ENCODE results near the gene RAB3GAP1. TPM values are rescaled to one million over a fixed set of nuclear protein-coding genes. Genes with fewer than 3 reads are reported as not detected.

RAB3GAP1 gene
- total and polyA plus RNA-seq, 2 of the 4 experiments (the other 2 are of a cell fraction), result 21.2 to 65.8 TPM

DNA sequence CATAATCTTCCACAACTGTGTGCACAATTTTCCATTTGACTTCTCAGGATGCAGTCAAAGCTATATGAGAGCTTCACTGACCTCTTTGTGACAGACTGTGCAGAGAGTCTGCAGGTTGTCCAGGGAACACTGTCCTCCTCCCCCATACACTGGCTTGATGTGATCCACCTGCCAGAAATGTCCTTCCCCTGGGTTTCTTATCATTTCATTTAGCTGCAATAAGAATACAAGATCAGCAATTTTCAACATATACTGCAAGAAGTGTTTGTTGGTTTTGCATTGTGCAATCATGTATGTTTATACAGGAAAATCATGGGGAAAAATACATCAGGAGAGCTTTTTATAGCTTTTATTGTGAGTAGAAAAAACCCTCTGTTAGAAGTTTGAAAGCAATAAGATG is 150.7 kb downstream of the RAB3GAP1 start:
- no peak overlapping the region for H2BK120ac ChIP-seq (ENCODE audit: low read depth, low read length)
- no peak overlapping the region for H4K91ac ChIP-seq (ENCODE audit: insufficient read depth, low read depth, low read length)
- H3K27me3 ChIP-seq (ENCODE audit: control insufficient read depth, insufficient read depth, low read length), result no peaks in the 10 kb centered on the region
- in situ Hi-C loops (cut with MboI; ENCODE audit: low sequenced_read_pairs) (no loop called here), intact Hi-C loops (cut with micrococcal nuclease) (no loop called here), dilution Hi-C loops (cut with HindIII; ENCODE audit: low sequenced_read_pairs, unreplicated experiment) (no loop called here)
- no peaks in the 10 kb centered on the region for H3K79me1 ChIP-seq (ENCODE audit: low read depth in 1 of 2, low read length in 2 of 2)
- no peak overlapping the region for H3K9ac ChIP-seq (ENCODE audit: low read depth, low read length)
- no peak overlapping the region for H2AFZ ChIP-seq (replicated peaks; ENCODE audit: low read length, poor library complexity)
- H3K56ac ChIP-seq (ENCODE audit: extremely low read depth, insufficient read depth, low read length), result no peak overlapping the region
- no peak overlapping the region for H2BK15ac ChIP-seq (ENCODE audit: low read depth, low read length)
- no peak overlapping the region for H4K8ac ChIP-seq (ENCODE audit: low read depth in 2 of 2, low read length in 2 of 2)
- no peak overlapping the region for H2AK5ac ChIP-seq (ENCODE audit: low read depth, low read length)
- no peak overlapping the region for H3K27ac ChIP-seq (ENCODE audit: insufficient read depth, low read length)
- CTCF ChIA-PET, result interaction anchor here (1.0 kb wide), 1 partner anchor 17 kb away, joined by 3 read pairs; no protein-coding TSS in a partner anchor
- no TSS peak for BruUV-seq (replicated peaks)
- H3K9me1 ChIP-seq (ENCODE audit: insufficient read depth, low read length), result no peaks in the 10 kb centered on the region
- H3K4ac ChIP-seq (ENCODE audit: low read depth, low read length), result no peak overlapping the region
- H2BK5ac ChIP-seq (ENCODE audit: low read depth, low read length, poor library complexity, severe bottlenecking), result no peak overlapping the region
- H4K5ac ChIP-seq (ENCODE audit: low read depth, low read length), result no peak overlapping the region
- no peaks in the 10 kb centered on the region for H3K4me1 ChIP-seq (ENCODE audit: control insufficient read depth, insufficient read depth, low read length)
- peak overlapping the region; percentile 3; the same call in 1 of the 2 replicates for H3K4me2 ChIP-seq (ENCODE audit: low read depth, low read length)
- no peaks in the 10 kb centered on the region for H4K20me1 ChIP-seq (ENCODE audit: insufficient read depth, low read length)
- no peaks in the 10 kb centered on the region for H3K36me3 ChIP-seq (ENCODE audit: control insufficient read depth, insufficient read depth, low read length)
- peak; percentile 64 for DNase-seq
- no peak overlapping the region for H3K18ac ChIP-seq (ENCODE audit: low read depth, low read length)
- POLR2A ChIA-PET (ENCODE audit: unreplicated experiment), result no interaction called here
- H3K14ac ChIP-seq (replicated peaks; ENCODE audit: low read depth, low read length), result no peak overlapping the region
- no peaks in the 10 kb centered on the region for H3K9me3 ChIP-seq (ENCODE audit: control insufficient read depth, insufficient read depth, low read length)
- ATAC-seq (ENCODE audit: low read depth), result peak; percentile 65
- H3K4me3 ChIP-seq (ENCODE audit: insufficient read depth, low read depth, low read length), result no peak overlapping the region
- H2AK9ac ChIP-seq (replicated peaks; ENCODE audit: low read depth, low read length, poor library complexity), result no peak overlapping the region
- H2BK20ac ChIP-seq (ENCODE audit: low read depth, low read length), result no peak overlapping the region
- TF ChIP-seq BHLHE40 (IDR thresholded peaks at IDR 0.05; ENCODE audit: low read depth, low read length), result no peak
- no peak for TF ChIP-seq MXI1 (IDR thresholded peaks at IDR 0.05; ENCODE audit: borderline replicate concordance, low read depth, low read length)
- peak; percentile 74 for TF ChIP-seq MAFK (IDR thresholded peaks at IDR 0.05; ENCODE audit: low read depth, low read length)
- peak; percentile 94 for TF ChIP-seq CEBPB (IDR thresholded peaks at IDR 0.05; ENCODE audit: low read depth, low read length)
- TF ChIP-seq RCOR1 (IDR thresholded peaks at IDR 0.05; ENCODE audit: insufficient replicate concordance, low read length), result no peak
- no peak for TF ChIP-seq RFX5 (IDR thresholded peaks at IDR 0.05; ENCODE audit: low read depth, low read length)
- no peak for TF ChIP-seq FOS (IDR thresholded peaks at IDR 0.05; ENCODE audit: low read depth, low read length)
- TF ChIP-seq, protein P1, sequence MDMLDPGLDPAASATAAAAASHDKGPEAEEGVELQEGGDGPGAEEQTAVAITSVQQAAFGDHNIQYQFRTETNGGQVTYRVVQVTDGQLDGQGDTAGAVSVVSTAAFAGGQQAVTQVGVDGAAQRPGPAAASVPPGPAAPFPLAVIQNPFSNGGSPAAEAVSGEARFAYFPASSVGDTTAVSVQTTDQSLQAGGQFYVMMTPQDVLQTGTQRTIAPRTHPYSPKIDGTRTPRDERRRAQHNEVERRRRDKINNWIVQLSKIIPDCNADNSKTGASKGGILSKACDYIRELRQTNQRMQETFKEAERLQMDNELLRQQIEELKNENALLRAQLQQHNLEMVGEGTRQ (IDR thresholded peaks at IDR 0.05; ENCODE audit: low read depth, low read length), result no peak
- no peak for TF ChIP-seq MAZ (IDR thresholded peaks at IDR 0.05; ENCODE audit: borderline replicate concordance, low read depth, low read length)
- TF ChIP-seq SMC3 (IDR thresholded peaks at IDR 0.05; ENCODE audit: low read depth, low read length), result no peak
- TF ChIP-seq CHD1 (IDR thresholded peaks at IDR 0.05; ENCODE audit: low read depth, low read length), result no peak
- no peak overlapping the region for H3K23ac ChIP-seq (ENCODE audit: low read depth, low read length)
